ENCODE measurements around the gene MMP24OS. TPM values are rescaled to one million over a fixed set of nuclear protein-coding genes. Genes with fewer than 3 reads are reported as not detected.

The MMP24OS gene
- total RNA-seq, 1 experiment from 2014 or later, result 42.3 TPM

- CTCF ChIA-PET, result no interaction called here
- Mint-ChIP-seq H3K27me3 (ENCODE audit: insufficient read depth, unreplicated experiment) (no peaks in the 10 kb centered on the region), H3K36me3 (ENCODE audit: insufficient read depth, unreplicated experiment) (peaks cover 32% of the 10 kb centered on the region), H3K27ac (ENCODE audit: unreplicated experiment) (peak overlapping the region; percentile 36), H3K4me3 (ENCODE audit: unreplicated experiment) (no peak overlapping the region), H3K9me3 (ENCODE audit: unreplicated experiment) (no peaks in the 10 kb centered on the region), H3K4me1 (ENCODE audit: low read depth, unreplicated experiment) (peaks cover 44% of the 10 kb centered on the region)
- H3K9me3 ChIP-seq, result no peaks in the 10 kb centered on the region
- no peak for DNase-seq
- no peaks in the 10 kb centered on the region for H3K27me3 ChIP-seq (replicated peaks; ENCODE audit: control insufficient read depth, insufficient read depth, low read length)
- no TSS peak for BruUV-seq (replicated peaks)
- peaks cover 3% of the 10 kb centered on the region; the same call in 1 of the 2 replicates for H3K36me3 ChIP-seq (ENCODE audit: control insufficient read depth, insufficient read depth, low read length)
- H3K4me1 ChIP-seq, result peaks cover 41% of the 10 kb centered on the region
- POLR2A ChIA-PET, result no interaction called here
- H3K4me3 ChIP-seq (ENCODE audit: low read depth, low read length), result no peak overlapping the region
- no peak for TF ChIP-seq CTCF (IDR thresholded peaks at IDR 0.05; ENCODE audit: insufficient read depth in 1 of 2, low read depth in 1 of 2, low read length in 1 of 2, severe bottlenecking in 1 of 2, unreplicated experiment in 1 of 2)
- intact Hi-C loops (cut with micrococcal nuclease; ENCODE audit: unreplicated experiment), result no loop called here
Measured at GRCh38 chr20:35311409-35311808, 33.5 kb upstream of the MMP24OS start.

- peaks cover 4% of the 10 kb centered on the region; the same call in 1 of the 2 replicates for H3K36me3 ChIP-seq (ENCODE audit: control insufficient read depth, insufficient read depth, low read length)
Measured at GRCh38 chr20:35307666-35308653, 30.0 kb upstream of the MMP24OS start.

More at GRCh38 chr20:35307666-35308653, 30.0 kb upstream of the MMP24OS start:
- no peak overlapping the region for H3K4me3 ChIP-seq (ENCODE audit: low read depth, low read length)
- intact Hi-C loops (cut with micrococcal nuclease; ENCODE audit: unreplicated experiment), result loop anchor here (1.0 kb wide), 1 partner anchor 12 kb away; no protein-coding TSS in a partner anchor
- H3K4me1 ChIP-seq, result peaks cover 63% of the 10 kb centered on the region
- Mint-ChIP-seq H3K27ac (ENCODE audit: unreplicated experiment) (peak overlapping the region; percentile 54), H3K36me3 (ENCODE audit: insufficient read depth, unreplicated experiment) (peaks cover 33% of the 10 kb centered on the region), H3K9me3 (ENCODE audit: unreplicated experiment) (no peaks in the 10 kb centered on the region), H3K27me3 (ENCODE audit: insufficient read depth, unreplicated experiment) (no peaks in the 10 kb centered on the region), H3K4me1 (ENCODE audit: low read depth, unreplicated experiment) (peaks cover 60% of the 10 kb centered on the region), H3K4me3 (ENCODE audit: unreplicated experiment) (no peak overlapping the region)
- no peak for DNase-seq
- ChIA-PET POLR2A (interaction anchor here (0.9 to 1.4 kb wide), 2 partner anchors 10 to 147 kb away, joined by 3 read pairs; no protein-coding TSS in a partner anchor), CTCF (interaction anchor here (1.1 to 8.3 kb wide), 11 partner anchors 10 to 163 kb away, joined by 3 to 167 read pairs (median 8); partner anchors contain the start of gene CEP250)
- H3K9me3 ChIP-seq, result no peaks in the 10 kb centered on the region
- BruUV-seq (replicated peaks), result no TSS peak
- no peak for TF ChIP-seq CTCF (IDR thresholded peaks at IDR 0.05; ENCODE audit: insufficient read depth in 1 of 2, low read depth in 1 of 2, low read length in 1 of 2, severe bottlenecking in 1 of 2, unreplicated experiment in 1 of 2)
- no peaks in the 10 kb centered on the region for H3K27me3 ChIP-seq (replicated peaks; ENCODE audit: control insufficient read depth, insufficient read depth, low read length)
